HCT116 (cell line): ENCODE results near the gene TAF1. TPM values are rescaled to one million over a fixed set of nuclear protein-coding genes. Genes with fewer than 3 reads are reported as not detected.
"Not testable (repeated sequence)": the region's sequence is repeated elsewhere in the genome, so short reads cannot be mapped to it uniquely, and the experiment has no call there.

Experiments used
- ATAC-seq: fragments of 200-7000 bp; cut with Tn5 transposase; 2 replicates; pipeline ENCODE4 v1.9.1; 2020; ENCODE audit warnings: mild to moderate bottlenecking, moderate library complexity
- BruUV-seq: library from RNA; stranded (reverse); fragments of 400-500 nt; replicated peaks from 2 replicates; lab custom pipeline; 2021; lab: Mats Ljungman, UMichigan
- CTCF ChIA-PET: fragments of 300-600 bp; sonication (Branson Sonifier 250); formaldehyde crosslinking; loops from one replicate; lab custom pipeline; 2021; ENCODE audit warnings: antibody characterized with exemption; lab: Charles Lee
- POLR2A ChIA-PET: fragments of 300-600, 350-600 bp; sonication (Branson Sonifier 250); formaldehyde crosslinking; loops from one replicate; lab custom pipeline; 2021; ENCODE audit warnings: antibody characterized with exemption; lab: Charles Lee
- RAD21 ChIA-PET, 2 experiments: fragments of 300-600 bp; sonication (Branson Sonifier 250); formaldehyde crosslinking; loops; one replicate each; lab custom pipeline; 2023; ENCODE audit warnings: low total read pairs in 2 of 2; ENCODE audit not compliant: uncharacterized antibody in 2 of 2, unreplicated experiment in 2 of 2, low non-redundant PET in 1 of 2; lab: Charles Lee
- DNase-seq: peaks from one replicate; pipeline ENCODE4 v3.0.0-alpha.2; 2010; ENCODE audit warnings: low read depth, low spot score
- H2AFZ ChIP-seq: fragments of 200-600 bp; shearing (Covaris generic), sonication (generic); 2 replicates; pipeline ENCODE4 v1.6.1; 2017; ENCODE audit warnings: low read depth, mixed run types, mixed read lengths, antibody characterized with exemption, low read length; ENCODE audit not compliant: poor library complexity, severe bottlenecking
- H3K27ac ChIP-seq: 2 replicates; pipeline ENCODE4 v1.5.1; 2012; ENCODE audit warnings: low read depth, low read length
- H3K27me3 ChIP-seq: fragments of 200-600 bp; sonication (generic); 2 replicates; pipeline ENCODE4 v1.6.1; 2016; ENCODE audit warnings: mixed run types, low read length, mixed read lengths; ENCODE audit not compliant: insufficient read depth
- H3K36me3 ChIP-seq, 2 experiments: fragments of 200-500 bp in 1 of 2; fragments of 200-600 bp in 1 of 2; sonication (Bioruptor generic) in 1 of 2; sonication (generic) in 1 of 2; 2 replicates each; pipeline versions ENCODE4 v1.5.1 to v1.6.1; 2014 to 2016; ENCODE audit warnings: low read length in 2 of 2, inconsistent platforms in 1 of 2, mixed read lengths in 1 of 2, mixed run types in 1 of 2; ENCODE audit not compliant: insufficient read depth in 2 of 2, control insufficient read depth in 1 of 2
- H3K4me1 ChIP-seq, 2 experiments: fragments of 200-600 bp in 1 of 2; sonication (generic) in 1 of 2; 2 replicates each; pipeline versions ENCODE4 v1.5.1 to v1.6.1; 2012 to 2017; ENCODE audit warnings: low read length in 2 of 2, inconsistent platforms in 1 of 2, mild to moderate bottlenecking in 1 of 2, mixed read lengths in 1 of 2, mixed run types in 1 of 2, moderate library complexity in 1 of 2; ENCODE audit not compliant: insufficient read depth in 2 of 2, control insufficient read depth in 1 of 2
- H3K4me2 ChIP-seq: fragments of 200-600 bp; sonication (generic); 2 replicates; pipeline ENCODE4 v1.6.1; 2017; ENCODE audit warnings: mixed run types, low read length, mixed read lengths
- H3K4me3 ChIP-seq, 2 experiments: fragments of 200-600 bp in 1 of 2; sonication (generic) in 1 of 2; replicated peaks in 1 of 2; 2 replicates each; pipeline ENCODE4 v1.5.1; 2011 to 2016; ENCODE audit warnings: low read length in 2 of 2, control low read depth in 1 of 2, low read depth in 1 of 2, mild to moderate bottlenecking in 1 of 2, mixed read lengths in 1 of 2, mixed run types in 1 of 2
- H3K79me2 ChIP-seq: fragments of 200-600 bp; sonication (generic); 2 replicates; pipeline ENCODE4 v1.6.1; 2017; ENCODE audit warnings: mild to moderate bottlenecking, mixed run types, low read length, moderate library complexity, mixed read lengths; ENCODE audit not compliant: insufficient read depth
- H3K9ac ChIP-seq: fragments of 200-600 bp; sonication (generic); 2 replicates; pipeline ENCODE4 v1.6.1; 2016; ENCODE audit warnings: low read length, mixed read lengths
- H3K9me2 ChIP-seq: fragments of 200-600 bp; sonication (generic), shearing (Covaris generic); 2 replicates; pipeline ENCODE4 v1.6.1; 2017; ENCODE audit warnings: mixed run types, mild to moderate bottlenecking, moderate library complexity; ENCODE audit not compliant: insufficient read depth
- H3K9me3 ChIP-seq, 2 experiments: fragments of 200-500 bp in 1 of 2; fragments of 200-600 bp in 1 of 2; sonication (Bioruptor generic) in 1 of 2; sonication (generic) in 1 of 2; 2 replicates each; pipeline ENCODE4 v1.6.1; 2014 to 2017; ENCODE audit warnings: low read length in 2 of 2, mixed read lengths in 2 of 2, inconsistent platforms in 1 of 2, low read depth in 1 of 2, mild to moderate bottlenecking in 1 of 2, mixed run types in 1 of 2, moderate library complexity in 1 of 2; ENCODE audit not compliant: control insufficient read depth in 1 of 2, insufficient read depth in 1 of 2
- H4K20me1 ChIP-seq: fragments of 200-600 bp; sonication (generic), shearing (Covaris generic); 2 replicates; pipeline ENCODE4 v1.6.1; 2017; ENCODE audit warnings: mixed run types, mild to moderate bottlenecking, moderate library complexity; ENCODE audit not compliant: insufficient read depth
- ATF3 ChIP-seq: IDR thresholded peaks from 2 replicates; pipeline ENCODE4 v1.6.1; 2012
- CBX3 ChIP-seq: IDR thresholded peaks from 2 replicates; pipeline ENCODE4 v1.6.1; 2012; ENCODE audit warnings: low read depth
- ELF1 ChIP-seq: IDR thresholded peaks from 2 replicates; pipeline ENCODE4 v1.6.1; 2012; ENCODE audit warnings: low read depth, borderline replicate concordance
- MAX ChIP-seq: IDR thresholded peaks from 2 replicates; pipeline ENCODE4 v1.6.1; 2012
- RAD21 ChIP-seq: IDR thresholded peaks from 2 replicates; pipeline ENCODE4 v1.6.1; 2012; ENCODE audit warnings: low read depth, mild to moderate bottlenecking
- REST ChIP-seq: IDR thresholded peaks from 2 replicates; pipeline ENCODE4 v1.6.1; 2012; ENCODE audit warnings: low read depth
- SRF ChIP-seq: IDR thresholded peaks from 2 replicates; pipeline ENCODE4 v1.6.1; 2012; ENCODE audit warnings: low read depth
- intact Hi-C: fragments of 100-400 bp; cut with micrococcal nuclease; formaldehyde crosslinking; loops from 2 replicates; pipeline ENCODE4 v1.10.0; 2022
- total RNA-seq: library from RNA; stranded (reverse); gene quantifications from one replicate; pipeline ENCODE4 v1.2.1, GENCODE V29; 2021; ENCODE audit not compliant: unreplicated experiment

Gene TAF1
- total RNA-seq, 1 experiment from 2014 or later, result 27.7 TPM

GRCh38 chrX:71513731-71514130 lies 147.6 kb downstream of the TAF1 start:
- DNase-seq, POLR2A ChIA-PET, H3K79me2 ChIP-seq, ATAC-seq, H3K9ac ChIP-seq, CTCF ChIA-PET, H3K27me3 ChIP-seq, H2AFZ ChIP-seq, H3K4me2 ChIP-seq, BruUV-seq, H4K20me1 ChIP-seq, H3K4me1 ChIP-seq, H3K9me2 ChIP-seq, H3K36me3 ChIP-seq, H3K4me3 ChIP-seq, H3K9me3 ChIP-seq, H3K27ac ChIP-seq, intact Hi-C loops: not testable (repeated sequence)
- RAD21 ChIA-PET, result interaction anchor here in 1 of 2 experiments (0.7 kb wide), 1 partner anchor 150 kb away, joined by 5 read pairs; no protein-coding TSS in a partner anchor

GRCh38 chrX:71514367-71515037 lies 148.3 kb downstream of the TAF1 start:
- no peak overlapping the region for H3K27ac ChIP-seq
- TF ChIP-seq ELF1 (no peak), REST (no peak), MAX (no peak), CBX3 (no peak), ATF3 (no peak), SRF (no peak), RAD21 (no peak)
- TF ChIP-seq, all 23 proteins: peak for 0
- Histone ChIP-seq H3K9me3 (no peaks in the 10 kb centered on the region), H4K20me1 (no peaks in the 10 kb centered on the region), H3K9ac (no peak overlapping the region), H3K4me2 (no peak overlapping the region), H3K4me1 (no peaks in the 10 kb centered on the region), H3K9me2 (no peaks in the 10 kb centered on the region), H3K36me3 (no peaks in the 10 kb centered on the region), H3K27me3 (no peaks in the 10 kb centered on the region), H2AFZ (no peak overlapping the region), H3K79me2 (no peaks in the 10 kb centered on the region), H3K4me3 (no peak overlapping the region)
- DNase-seq (no peak), ATAC-seq (no peak)
- ChIA-PET RAD21 (interaction anchor here in 1 of 2 experiments (0.7 kb wide), 1 partner anchor 149 kb away, joined by 5 read pairs; no protein-coding TSS in a partner anchor), POLR2A (interaction anchor here (0.8 kb wide), 1 partner anchor 13 kb away, joined by 4 read pairs; no protein-coding TSS in a partner anchor), CTCF (no interaction called here)
- intact Hi-C loops, result no loop called here
- BruUV-seq, result no TSS peak
